SU-DHL-6 (cell line): ENCODE results near the gene TBC1D3I.

Experiments
- EZH2phosphoT487 ChIP-seq: fragments of 200-600 bp; sonication (generic), shearing (Covaris generic); conservative IDR thresholded peaks from 2 replicates; pipeline ENCODE4 v1.6.1; 2018; ENCODE audit warnings: mild to moderate bottlenecking, antibody characterized with exemption, low read length, moderate library complexity, mixed read lengths
- TF ChIP-seq, protein P1 (sequence below): fragments of 200-600 bp; sonication (generic); IDR thresholded peaks from one replicate; pipeline ENCODE4 v1.5.1; 2017; ENCODE audit warnings: antibody characterized with exemption, mild to moderate bottlenecking, low read length, moderate library complexity; ENCODE audit not compliant: insufficient read depth, poor library complexity, severe bottlenecking

DNA sequence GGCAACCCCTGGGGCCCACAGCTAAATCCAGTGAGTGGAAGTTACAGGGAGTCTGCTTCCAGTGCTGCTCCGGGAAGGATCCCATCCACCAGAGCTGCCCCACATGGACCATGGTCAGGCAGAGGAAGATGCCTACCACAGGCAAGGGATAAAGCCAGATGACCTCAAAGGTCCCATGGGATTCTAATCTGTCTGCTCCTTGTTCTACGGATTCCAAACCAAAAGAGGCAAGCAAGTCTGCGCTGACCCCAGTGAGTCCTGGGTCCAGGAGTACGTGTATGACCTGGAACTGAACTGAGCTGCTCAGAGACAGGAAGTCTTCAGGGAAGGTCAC, 52.1 kb downstream of the TBC1D3I start:
- TF ChIP-seq, protein P1, sequence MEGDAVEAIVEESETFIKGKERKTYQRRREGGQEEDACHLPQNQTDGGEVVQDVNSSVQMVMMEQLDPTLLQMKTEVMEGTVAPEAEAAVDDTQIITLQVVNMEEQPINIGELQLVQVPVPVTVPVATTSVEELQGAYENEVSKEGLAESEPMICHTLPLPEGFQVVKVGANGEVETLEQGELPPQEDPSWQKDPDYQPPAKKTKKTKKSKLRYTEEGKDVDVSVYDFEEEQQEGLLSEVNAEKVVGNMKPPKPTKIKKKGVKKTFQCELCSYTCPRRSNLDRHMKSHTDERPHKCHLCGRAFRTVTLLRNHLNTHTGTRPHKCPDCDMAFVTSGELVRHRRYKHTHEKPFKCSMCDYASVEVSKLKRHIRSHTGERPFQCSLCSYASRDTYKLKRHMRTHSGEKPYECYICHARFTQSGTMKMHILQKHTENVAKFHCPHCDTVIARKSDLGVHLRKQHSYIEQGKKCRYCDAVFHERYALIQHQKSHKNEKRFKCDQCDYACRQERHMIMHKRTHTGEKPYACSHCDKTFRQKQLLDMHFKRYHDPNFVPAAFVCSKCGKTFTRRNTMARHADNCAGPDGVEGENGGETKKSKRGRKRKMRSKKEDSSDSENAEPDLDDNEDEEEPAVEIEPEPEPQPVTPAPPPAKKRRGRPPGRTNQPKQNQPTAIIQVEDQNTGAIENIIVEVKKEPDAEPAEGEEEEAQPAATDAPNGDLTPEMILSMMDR, result no peak
- TF ChIP-seq EZH2phosphoT487, result no peak
